K562 (cell line): ENCODE results near the gene TRIM27. TPM values are rescaled to one million over a fixed set of nuclear protein-coding genes. Genes with fewer than 3 reads are reported as not detected.

ENCODE experiments used
- ATAC-seq: fragments of 200-7000 bp; cut with Tn5 transposase; 3 replicates; pipeline ENCODE4 v1.9.1; 2020; ENCODE audit warnings: moderate library complexity
- BruUV-seq: library from RNA; stranded (reverse); fragments of 400-500 nt; replicated peaks from 2 replicates; lab custom pipeline; 2021; lab: Mats Ljungman, UMichigan
- CTCF ChIA-PET: fragments of 300-600 bp; formaldehyde crosslinking; extraction: SDS; loops from one replicate; lab custom pipeline; 2021; ENCODE audit warnings: low intra/inter-chr PET ratio; lab: Yijun Ruan, JAX
- POLR2A ChIA-PET: fragments of 300-600, 350-650 bp; sonication (Branson Sonifier 250); formaldehyde crosslinking; extraction: SDS; loops from one replicate; lab custom pipeline; 2021; ENCODE audit warnings: antibody characterized with exemption, inconsistent platforms; lab: Yijun Ruan, JAX
- DNase-seq, 4 experiments: peaks; one replicate each; pipeline versions ENCODE4 v3.0.0 to v3.0.0-alpha.2; 2011 to 2018; ENCODE audit warnings: low spot score in 3 of 4, mixed read lengths in 3 of 4; ENCODE audit errors: extremely low read depth in 1 of 4
- FAIRE-seq: peaks from 2 replicates; lab custom pipeline; 2011; peaks lifted over from hg19 to GRCh38; lab: Jason Lieb, UNC
- H2AFZ ChIP-seq: 2 replicates; pipeline ENCODE4 v1.6.0; 2011; ENCODE audit warnings: low read depth, low read length, control low read depth, inconsistent platforms
- H3K27ac ChIP-seq: fragments of 200-600 bp; 3 replicates; pipeline ENCODE4 v1.8.0; 2011; ENCODE audit warnings: low read depth, mild to moderate bottlenecking, control low read depth, inconsistent platforms, low read length, moderate library complexity, mixed read lengths; ENCODE audit errors: extremely low read depth
- H3K27me3 ChIP-seq, 2 experiments: fragments of 300-600 bp in 1 of 2; 2 replicates in 1 of 2; 3 replicates in 1 of 2; pipeline versions ENCODE4 v1.6.0 to v1.8.0; 2011; ENCODE audit warnings: inconsistent platforms in 2 of 2, low read length in 2 of 2, mild to moderate bottlenecking in 1 of 2, mixed read lengths in 1 of 2, moderate library complexity in 1 of 2; ENCODE audit not compliant: control insufficient read depth in 2 of 2, insufficient read depth in 2 of 2
- H3K36me3 ChIP-seq: fragments of 300-600 bp; 3 replicates; pipeline ENCODE4 v1.8.0; 2011; ENCODE audit warnings: mild to moderate bottlenecking, low read length, inconsistent platforms; ENCODE audit not compliant: control insufficient read depth, insufficient read depth
- H3K4me1 ChIP-seq, 2 experiments: fragments of 200-600 bp in 1 of 2; replicated peaks in 1 of 2; 2 replicates in 1 of 2; 3 replicates in 1 of 2; pipeline versions ENCODE4 v1.5.1 to v1.8.0; 2011; ENCODE audit warnings: inconsistent platforms in 2 of 2, low read length in 2 of 2, mild to moderate bottlenecking in 1 of 2, mixed read lengths in 1 of 2, moderate library complexity in 1 of 2; ENCODE audit not compliant: control insufficient read depth in 2 of 2, insufficient read depth in 2 of 2
- H3K4me2 ChIP-seq: 2 replicates; pipeline ENCODE4 v1.6.1; 2011; ENCODE audit warnings: low read length, control low read depth, inconsistent platforms, mixed read lengths; ENCODE audit not compliant: insufficient read depth
- H3K4me3 ChIP-seq: fragments of 200-600 bp; sonication (generic), shearing (Covaris generic); 2 replicates; pipeline ENCODE4 v1.5.1; 2016; ENCODE audit warnings: control low read depth, inconsistent platforms
- H3K79me2 ChIP-seq: fragments of 200-600 bp; 3 replicates; pipeline ENCODE4 v1.8.0; 2011; ENCODE audit warnings: low read length, inconsistent platforms; ENCODE audit not compliant: control insufficient read depth, insufficient read depth
- H3K9ac ChIP-seq, 2 experiments: 2 replicates each; pipeline versions ENCODE4 v1.6.0 to v1.6.1; 2011; ENCODE audit warnings: low read depth in 2 of 2, low read length in 2 of 2, control low read depth in 1 of 2, inconsistent platforms in 1 of 2, mild to moderate bottlenecking in 1 of 2, mixed read lengths in 1 of 2; ENCODE audit not compliant: insufficient read depth in 1 of 2
- H3K9me1 ChIP-seq: one replicate; pipeline ENCODE4 v1.6.0; 2011; ENCODE audit warnings: inconsistent platforms, mild to moderate bottlenecking, low read length, moderate library complexity; ENCODE audit not compliant: control insufficient read depth, insufficient read depth
- H3K9me3 ChIP-seq: replicated peaks from 2 replicates; pipeline ENCODE4 v1.5.1; 2011; ENCODE audit warnings: low read depth, low read length, inconsistent platforms; ENCODE audit not compliant: control insufficient read depth, insufficient read depth
- H4K20me1 ChIP-seq: replicated peaks from 2 replicates; pipeline ENCODE4 v1.6.1; 2011; ENCODE audit warnings: low read length, inconsistent platforms, mixed read lengths; ENCODE audit not compliant: control insufficient read depth, insufficient read depth
- AFF1 ChIP-seq, 2 experiments: fragments of 450-650 bp; IDR thresholded peaks; 2 replicates each; pipeline ENCODE4 v1.6.1; 2018; ENCODE audit warnings: mild to moderate bottlenecking in 2 of 2, low read depth in 1 of 2; ENCODE audit not compliant: partially characterized antibody in 2 of 2
- COPS2 ChIP-seq: fragments of 450-650 bp; conservative IDR thresholded peaks from 2 replicates; pipeline ENCODE4 v1.6.1; 2016; ENCODE audit warnings: mild to moderate bottlenecking, moderate library complexity
- ESRRA ChIP-seq: fragments of 450-650 bp; IDR thresholded peaks from 2 replicates; pipeline ENCODE4 v1.6.1; 2014; ENCODE audit warnings: low read depth, mild to moderate bottlenecking, moderate library complexity, borderline replicate concordance
- FOXK1 ChIP-seq: sonication (generic); formaldehyde crosslinking; IDR thresholded peaks from 2 replicates; pipeline ENCODE4 v1.8.0; 2022; ENCODE audit warnings: missing genetic modification reagents, mild to moderate bottlenecking, borderline replicate concordance
- GABPB2 ChIP-seq: fragments of 250-450 bp; sonication (Bioruptor Pico); conservative IDR thresholded peaks from 2 replicates; pipeline ENCODE4 v1.5.1; 2021; ENCODE audit warnings: mild to moderate bottlenecking
- HSF4 ChIP-seq: fragments of 250-450 bp; sonication (Bioruptor Pico); IDR thresholded peaks from 2 replicates; pipeline ENCODE4 v2.1.2; 2022; ENCODE audit warnings: mild to moderate bottlenecking, moderate library complexity, borderline replicate concordance
- MTA2 ChIP-seq: fragments of 450-650 bp; IDR thresholded peaks from 2 replicates; pipeline ENCODE4 v1.6.1; 2016; ENCODE audit warnings: low read depth
- NELFE ChIP-seq: IDR thresholded peaks from 2 replicates; pipeline ENCODE4 v1.6.1; 2011; ENCODE audit warnings: mild to moderate bottlenecking; ENCODE audit not compliant: insufficient read depth, insufficient read length
- NR2C1 ChIP-seq, 2 experiments: fragments of 450-650 bp; IDR thresholded peaks; 2 replicates each; pipeline ENCODE4 v1.6.1; 2017; ENCODE audit warnings: mild to moderate bottlenecking in 2 of 2, antibody characterized with exemption in 1 of 2, inconsistent platforms in 1 of 2, missing compliant biosample characterization in 1 of 2, missing genetic modification characterization in 1 of 2
- SMAD3 ChIP-seq: fragments of 450-650 bp; formaldehyde crosslinking; conservative IDR thresholded peaks from 2 replicates; pipeline ENCODE4 v1.4.0; 2020; ENCODE audit warnings: mild to moderate bottlenecking
- SMAD4 ChIP-seq: fragments of 250-450 bp; sonication (Bioruptor Pico); conservative IDR thresholded peaks from 2 replicates; pipeline ENCODE4 v1.8.0; 2021; ENCODE audit warnings: inconsistent platforms, mild to moderate bottlenecking, moderate library complexity
- TGIF2 ChIP-seq: sonication (generic); formaldehyde crosslinking; IDR thresholded peaks from 2 replicates; pipeline ENCODE4 v1.8.1; 2022; ENCODE audit warnings: mild to moderate bottlenecking, missing genetic modification reagents, moderate library complexity
- U2AF1 ChIP-seq: fragments of 200-400 bp; formaldehyde crosslinking; optimal IDR thresholded peaks from 2 replicates; pipeline ENCODE3; 2017; ENCODE audit warnings: mild to moderate bottlenecking, low read depth, low read length, moderate library complexity
- XRCC4 ChIP-seq: IDR thresholded peaks from one replicate; pipeline ENCODE4 v1.6.1; 2011; ENCODE audit not compliant: insufficient read depth, insufficient read length; ENCODE audit errors: extremely low read depth
- ZKSCAN1 ChIP-seq: fragments of 150-350 bp; IDR thresholded peaks from 2 replicates; pipeline ENCODE4 v1.6.1; 2016; ENCODE audit warnings: low read depth, low read length
- ZNF197 ChIP-seq: fragments of 200-800 bp; sonication (Bioruptor generic); IDR thresholded peaks from 2 replicates; pipeline ENCODE4 v1.6.1; 2016; ENCODE audit warnings: low read depth, missing genetic modification characterization, missing compliant biosample characterization
- ZNF41 ChIP-seq: fragments of 250-450 bp; sonication (Bioruptor Pico); conservative IDR thresholded peaks from 2 replicates; pipeline ENCODE4 v1.4.0; 2020; ENCODE audit warnings: mild to moderate bottlenecking
- ZSCAN32 ChIP-seq: fragments of 450-650 bp; formaldehyde crosslinking; IDR thresholded peaks from 2 replicates; pipeline ENCODE4 v1.4.0; 2020; ENCODE audit warnings: mild to moderate bottlenecking, moderate library complexity
- WGBS: fragments of 100-300 bp; shearing (Covaris generic); methylation state at CpG from one replicate; pipeline ENCODE4 v1.1.6; 2016; ENCODE audit warnings: low coverage, mixed read lengths; ENCODE audit not compliant: insufficient coverage; ENCODE audit errors: missing lambda C conversion rate; 5-methylcytosine and 5-hydroxymethylcytosine counted together
- in situ Hi-C: fragments of 300-500 bp; cut with MboI; formaldehyde crosslinking; loops from 4 replicates; pipeline ENCODE4 v1.15.0; 2018; ENCODE audit warnings: inconsistent platforms, mixed read lengths
- intact Hi-C: fragments of 100-400 bp; cut with micrococcal nuclease; formaldehyde crosslinking; loops from 2 replicates; pipeline ENCODE4 v1.14.2; 2022
- polyA plus RNA-seq, 8 experiments: library from polyadenylated mRNA; depleted of rRNA in 4 of 8; stranded (reverse) in 5 of 8; unstranded in 3 of 8; fragments of >200 nt; fragmentation: Nextera tagmentation in 2 of 8; fragmentation: Illumina TruSeq in 1 of 8; extraction: Ambion mirVana in 2 of 8; extraction: Trizol in 1 of 8; gene quantifications; 2 replicates each; pipeline versions ENCODE4 v1.2.1 to v1.2.3, GENCODE V29; 2011 to 2014; ENCODE audit warnings: inconsistent platforms in 1 of 8, missing spikeins in 1 of 8
- total RNA-seq, 7 experiments: library from RNA; depleted of rRNA in 6 of 7; stranded (reverse); fragments of >200 nt in 6 of 7; fragmentation: Illumina TruSeq in 2 of 7; extraction: Trizol in 2 of 7; gene quantifications; 2 replicates each; pipeline versions ENCODE4 v1.2.1 to v1.2.3, GENCODE V29; 2011 to 2021; ENCODE audit warnings: low replicate concordance in 1 of 7

TRIM27 gene
- total and polyA plus RNA-seq, 9 of the 15 experiments (the other 6 are each of a cell fraction or from before 2014, with no cell fraction given) = 37.7 to 235 (median 122) TPM

- peaks cover 46% of the 10 kb centered on the region for H3K36me3 ChIP-seq
- BruUV-seq = no TSS peak
- H3K4me1 ChIP-seq = peaks cover 24 to 29% of the 10 kb centered on the region in 2 experiments
- ATAC-seq (peak; percentile 59), FAIRE-seq (no peak), DNase-seq (peak in 2 of 4 experiments; percentile 56 to 63)
- POLR2A ChIA-PET = interaction anchor here (0.6 to 6.6 kb wide), 21 partner anchors 9 to 1122 kb away, joined by 3 to 104 read pairs (median 5); no protein-coding TSS in a partner anchor
- intact Hi-C loops = loop anchor here (2.0 kb wide), 1 partner anchor 26 kb away; no protein-coding TSS in a partner anchor
- no peaks in the 10 kb centered on the region for H3K9me3 ChIP-seq
- peak overlapping the region; percentile 97 for H3K27ac ChIP-seq
- H3K79me2 ChIP-seq = peaks cover 71% of the 10 kb centered on the region
- no peaks in the 10 kb centered on the region for H3K9me1 ChIP-seq
- peak overlapping the region; percentile 95 for H3K4me3 ChIP-seq
- H3K27me3 ChIP-seq = no peaks in the 10 kb centered on the region
- in situ Hi-C loops = no loop called here
- CTCF ChIA-PET = interaction anchor here (0.7 kb wide), 1 partner anchor 11 kb away, joined by 3 read pairs; no protein-coding TSS in a partner anchor
- H3K9ac ChIP-seq = peak overlapping the region; percentile 81 to 100
- peak overlapping the region; percentile 96 for H3K4me2 ChIP-seq
- WGBS = 2% methylated on average over 33 of the region's 33 CpGs
- peak overlapping the region; percentile 92 for H2AFZ ChIP-seq
- peaks cover 15% of the 10 kb centered on the region for H4K20me1 ChIP-seq
- TF ChIP-seq XRCC4 (no peak), FOXK1 (CRISPR knock-in tag) (peak; percentile 93; the same call in 1 of the 2 replicates), COPS2 (no peak), ESRRA (no peak), SMAD4 (CRISPR knock-in tag) (no peak), NELFE (no peak), HSF4 (CRISPR knock-in tag) (no peak), TGIF2 (CRISPR knock-in tag) (0 out of 2 replicates have a peak, but pooled peaks have one; percentile 59), AFF1 (IDR thresholded peaks at IDR 0.05; ENCODE audit: low read depth in 1 of 2, partially characterized antibody in 2 of 2) (peak in 1 of 2 experiments; percentile 63), GABPB2 (CRISPR knock-in tag) (no peak), NR2C1 (IDR thresholded peaks at IDR 0.05) (no peak), NR2C1 (tag; IDR thresholded peaks at IDR 0.05) (0 out of 2 replicates have a peak, but pooled peaks have one; percentile 1), SMAD3 (no peak), ZNF41 (CRISPR knock-in tag) (no peak), ZNF197 (CRISPR knock-in tag) (peak; percentile 29; the same call in 1 of the 2 replicates), ZKSCAN1 (no peak), ZSCAN32 (CRISPR knock-in tag) (no peak), U2AF1 (no peak), MTA2 (no peak)
These were observed 916 bp downstream of the TRIM27 start for GRCh38 chr6:28922821-28923317.
